Suprapubic skin (tissue), 4 donors: ENCODE data around the gene JUNB.

Experiments
- POLR2A ChIP-seq, 2 donors: fragments of 450-650 bp; IDR thresholded peaks; one replicate each; pipeline ENCODE4 v1.6.1; 2017; ENCODE audit warnings: antibody characterized with exemption in 2 of 2, mild to moderate bottlenecking in 2 of 2, moderate library complexity in 2 of 2
- POLR2AphosphoS5 ChIP-seq, 3 donors: sonication (generic); formaldehyde crosslinking; IDR thresholded peaks; one replicate each; pipeline ENCODE4 v1.6.1; 2017; ENCODE audit warnings: antibody characterized with exemption in 3 of 3
- TF ChIP-seq, protein P1 (sequence below), 2 donors: fragments of 200-600 bp in 1 of 2; fragments of 450-650 bp in 1 of 2; sonication (generic) in 1 of 2; IDR thresholded peaks; one replicate each; pipeline ENCODE4 v1.5.1; 2016 to 2019; ENCODE audit warnings: antibody characterized with exemption in 2 of 2, mild to moderate bottlenecking in 1 of 2, moderate library complexity in 1 of 2

DNA sequence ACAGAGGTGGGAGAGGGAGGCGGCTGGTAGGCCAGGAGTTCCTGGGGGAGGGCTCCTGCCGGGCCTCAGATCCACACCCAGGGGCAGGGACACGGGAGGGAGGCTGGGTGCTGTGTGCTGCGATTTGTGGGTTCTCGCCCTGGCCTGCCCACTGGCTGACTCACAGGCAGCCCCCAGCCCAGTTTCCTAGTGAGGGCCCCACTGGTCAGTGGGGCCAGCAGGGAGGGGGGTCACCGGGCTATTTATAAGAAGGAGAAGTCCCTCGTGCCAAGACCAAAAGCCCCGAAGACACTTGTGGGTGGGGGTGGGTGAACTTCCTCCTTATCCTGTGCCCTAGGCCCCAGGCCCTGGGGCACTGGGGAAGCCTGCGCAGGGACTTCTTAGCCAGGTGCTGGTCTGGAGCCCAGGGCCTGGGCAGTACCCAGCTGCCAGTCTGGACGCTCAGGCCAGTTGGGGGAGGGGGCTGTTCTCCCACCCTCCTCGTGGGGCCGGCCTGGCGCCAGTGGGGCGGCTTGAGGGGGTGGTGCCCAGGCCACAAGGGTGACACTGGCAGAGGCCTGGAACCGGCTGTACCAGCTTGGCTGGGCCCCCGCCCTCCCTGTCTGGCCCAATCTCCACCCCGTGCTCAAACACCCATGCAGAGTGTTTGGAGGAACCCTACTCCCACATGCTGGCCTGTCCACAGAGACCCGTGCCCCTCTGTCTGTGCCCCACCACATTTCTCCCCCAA, 5.0 kb upstream of the JUNB start:
- TF ChIP-seq, protein P1, sequence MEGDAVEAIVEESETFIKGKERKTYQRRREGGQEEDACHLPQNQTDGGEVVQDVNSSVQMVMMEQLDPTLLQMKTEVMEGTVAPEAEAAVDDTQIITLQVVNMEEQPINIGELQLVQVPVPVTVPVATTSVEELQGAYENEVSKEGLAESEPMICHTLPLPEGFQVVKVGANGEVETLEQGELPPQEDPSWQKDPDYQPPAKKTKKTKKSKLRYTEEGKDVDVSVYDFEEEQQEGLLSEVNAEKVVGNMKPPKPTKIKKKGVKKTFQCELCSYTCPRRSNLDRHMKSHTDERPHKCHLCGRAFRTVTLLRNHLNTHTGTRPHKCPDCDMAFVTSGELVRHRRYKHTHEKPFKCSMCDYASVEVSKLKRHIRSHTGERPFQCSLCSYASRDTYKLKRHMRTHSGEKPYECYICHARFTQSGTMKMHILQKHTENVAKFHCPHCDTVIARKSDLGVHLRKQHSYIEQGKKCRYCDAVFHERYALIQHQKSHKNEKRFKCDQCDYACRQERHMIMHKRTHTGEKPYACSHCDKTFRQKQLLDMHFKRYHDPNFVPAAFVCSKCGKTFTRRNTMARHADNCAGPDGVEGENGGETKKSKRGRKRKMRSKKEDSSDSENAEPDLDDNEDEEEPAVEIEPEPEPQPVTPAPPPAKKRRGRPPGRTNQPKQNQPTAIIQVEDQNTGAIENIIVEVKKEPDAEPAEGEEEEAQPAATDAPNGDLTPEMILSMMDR (IDR thresholded peaks at IDR 0.05), result no peak
- TF ChIP-seq POLR2A (IDR thresholded peaks at IDR 0.05), result peak in 1 of 2 donors; percentile 12
- peak in 2 of 3 donors; percentile 17 to 56 for TF ChIP-seq POLR2AphosphoS5 (IDR thresholded peaks at IDR 0.05)
